GM21423 (cell line): ENCODE measurements around the gene AHNAK.
"Not testable (repeated sequence)": the region's sequence is repeated elsewhere in the genome, so short reads cannot be mapped to it uniquely, and the experiment has no call there.

ENCODE experiments used
- ATAC-seq: cut with Tn5 transposase; IDR thresholded peaks from one replicate; pipeline ENCODE4 v1.9.1; 2021; ENCODE audit warnings: mild to moderate bottlenecking, moderate library complexity; ENCODE audit not compliant: unreplicated experiment

The AHNAK gene

DNA sequence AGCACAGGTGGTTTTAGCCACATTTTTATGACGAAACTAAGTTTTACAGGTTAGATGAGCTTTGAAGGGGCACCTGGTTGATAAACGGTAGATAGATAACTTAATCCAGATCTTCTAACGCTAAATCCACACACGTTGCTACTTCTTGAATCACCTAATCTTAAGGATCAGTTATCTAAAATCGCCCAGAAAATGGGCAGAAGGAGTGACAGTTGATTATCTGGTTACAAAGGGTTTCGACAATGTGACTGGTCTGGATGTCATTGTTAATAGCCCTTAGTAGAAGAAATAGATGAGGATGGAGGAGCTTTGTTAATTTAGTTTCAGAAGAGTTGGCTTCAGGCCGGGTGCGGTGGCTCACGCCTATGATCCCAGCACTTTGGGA is 84.1 kb downstream of the AHNAK start:
- ATAC-seq: no peak

DNA sequence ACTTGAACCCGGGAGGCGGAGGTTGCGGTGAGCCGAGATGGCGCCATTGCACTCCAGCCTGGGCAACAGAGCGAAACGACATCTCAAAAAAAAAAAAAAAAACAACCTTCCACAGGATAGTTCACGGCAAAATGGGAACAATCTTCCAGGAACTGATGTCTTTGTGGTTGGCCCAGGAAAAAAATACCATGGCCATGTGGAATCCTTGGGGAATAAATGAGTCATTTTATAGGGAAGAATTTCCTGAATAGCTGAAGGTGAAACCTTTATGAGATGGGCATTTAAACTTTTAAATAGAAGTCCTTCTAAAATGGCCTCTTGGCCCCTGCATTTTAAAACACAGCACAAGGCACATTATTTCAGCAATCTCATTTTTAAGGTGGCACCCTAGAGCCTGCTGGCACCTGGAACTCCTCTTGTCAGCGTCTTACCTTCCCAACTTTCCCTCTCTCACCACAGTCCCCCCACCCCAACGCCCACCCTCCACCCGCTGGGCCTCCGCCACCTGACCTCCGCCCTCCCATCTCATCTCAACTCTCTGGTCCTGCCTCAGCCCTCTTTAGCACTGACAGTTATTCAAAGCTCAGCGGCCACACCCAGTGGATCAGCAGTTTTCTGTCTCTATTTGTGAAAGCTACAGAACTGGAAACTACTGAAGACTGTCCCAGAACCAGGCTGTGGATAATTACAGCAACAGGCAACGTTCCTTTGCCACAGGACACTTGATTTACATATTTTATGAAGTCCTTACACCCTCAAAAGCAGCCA is 84.7 kb downstream of the AHNAK start:
- ATAC-seq: no peak

DNA sequence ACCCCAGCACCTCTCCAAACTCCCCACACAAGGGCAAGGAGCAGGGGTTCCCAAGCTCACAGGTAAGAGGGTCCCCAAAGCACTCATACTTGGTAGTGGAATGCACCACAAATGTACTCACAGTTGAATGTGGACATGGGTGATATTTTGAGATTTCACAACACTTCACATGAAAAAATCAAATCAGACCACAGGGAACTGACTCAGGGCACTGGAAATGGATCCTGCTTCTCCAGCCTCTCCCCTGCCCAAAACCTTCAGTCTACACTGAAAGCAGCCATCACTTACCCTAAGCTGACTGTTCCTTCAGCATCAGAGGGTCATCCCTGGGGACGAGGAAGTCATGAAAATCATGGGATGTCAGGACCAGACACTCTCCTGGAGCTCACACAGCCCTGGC is 87.5 kb downstream of the AHNAK start:
- ATAC-seq: no peak

DNA sequence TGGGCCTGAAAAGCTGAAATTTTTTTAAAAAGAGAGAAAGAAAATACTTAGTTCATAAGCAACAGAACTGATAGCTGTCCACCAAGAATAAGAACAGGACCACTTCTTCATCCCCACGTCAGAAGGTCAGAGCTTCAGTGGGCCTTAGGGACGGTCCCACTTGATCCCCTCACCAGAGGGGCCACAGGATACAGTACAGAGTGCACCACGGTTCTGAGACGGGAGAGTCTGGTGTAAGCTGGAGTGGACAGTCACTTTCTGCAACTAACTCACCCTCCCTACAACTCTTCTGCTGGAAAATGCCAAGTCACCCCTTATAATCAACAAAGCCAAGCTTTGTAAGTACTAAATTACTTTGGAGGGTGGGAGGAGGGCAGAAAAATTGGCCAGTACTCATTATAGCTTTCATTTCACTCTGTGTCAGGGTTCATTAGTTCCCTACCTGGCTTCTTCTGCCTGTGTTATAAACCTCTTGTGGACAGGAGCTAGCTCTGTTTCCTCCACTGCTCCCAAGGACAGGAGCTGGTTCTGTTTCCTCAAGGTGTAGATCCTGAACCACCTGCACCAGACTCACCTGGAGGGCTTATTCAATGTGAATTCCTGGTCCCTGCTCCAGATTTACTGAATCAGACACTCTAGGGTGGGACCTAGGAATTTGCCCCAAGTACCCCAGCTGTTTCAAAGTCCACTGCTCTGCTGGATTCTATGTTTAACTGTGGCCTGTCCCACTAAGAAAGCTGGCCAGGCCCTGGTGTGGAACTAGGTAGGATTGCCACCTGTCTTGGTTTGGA is 88.2 kb downstream of the AHNAK start:
- ATAC-seq: no peak

DNA sequence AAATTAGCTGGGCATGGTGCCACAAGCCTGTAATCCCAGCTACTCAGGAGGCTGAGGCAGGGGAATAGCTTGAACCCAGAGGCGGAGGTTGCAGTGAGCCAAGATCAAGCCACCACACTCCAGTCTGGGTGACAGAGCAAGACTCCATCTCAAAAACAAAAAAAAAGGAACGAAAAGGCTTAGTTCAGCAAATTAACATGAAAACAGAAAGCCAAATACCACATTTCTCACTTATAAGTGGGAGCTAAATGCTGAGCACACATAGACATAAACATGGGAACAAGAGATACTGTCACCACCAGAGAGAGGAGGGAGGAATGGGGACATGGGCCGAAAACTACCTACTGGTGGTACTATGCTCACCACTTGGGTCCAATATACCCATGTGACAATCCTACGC is 89.1 kb downstream of the AHNAK start:
- no peak for ATAC-seq

DNA sequence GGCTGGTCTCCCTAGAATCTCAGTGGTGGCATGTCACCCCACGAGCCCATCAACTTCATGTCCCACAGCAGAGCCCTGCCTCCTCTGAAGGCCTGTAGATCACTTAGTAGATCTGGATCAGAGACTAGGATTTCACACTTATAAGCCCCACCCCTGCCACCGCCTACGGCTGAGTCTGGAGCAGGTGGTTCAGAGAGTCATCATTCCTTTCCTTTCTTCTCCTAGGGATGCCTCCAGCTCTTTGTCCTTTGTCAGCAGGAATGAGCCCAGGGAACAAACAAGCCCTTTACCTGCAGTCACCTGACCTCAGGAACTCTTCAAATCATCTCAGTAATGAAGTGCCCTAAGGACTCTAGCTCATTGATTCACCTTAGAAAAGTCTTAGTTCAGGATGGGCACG is 90.0 kb downstream of the AHNAK start:
- no peak for ATAC-seq

DNA sequence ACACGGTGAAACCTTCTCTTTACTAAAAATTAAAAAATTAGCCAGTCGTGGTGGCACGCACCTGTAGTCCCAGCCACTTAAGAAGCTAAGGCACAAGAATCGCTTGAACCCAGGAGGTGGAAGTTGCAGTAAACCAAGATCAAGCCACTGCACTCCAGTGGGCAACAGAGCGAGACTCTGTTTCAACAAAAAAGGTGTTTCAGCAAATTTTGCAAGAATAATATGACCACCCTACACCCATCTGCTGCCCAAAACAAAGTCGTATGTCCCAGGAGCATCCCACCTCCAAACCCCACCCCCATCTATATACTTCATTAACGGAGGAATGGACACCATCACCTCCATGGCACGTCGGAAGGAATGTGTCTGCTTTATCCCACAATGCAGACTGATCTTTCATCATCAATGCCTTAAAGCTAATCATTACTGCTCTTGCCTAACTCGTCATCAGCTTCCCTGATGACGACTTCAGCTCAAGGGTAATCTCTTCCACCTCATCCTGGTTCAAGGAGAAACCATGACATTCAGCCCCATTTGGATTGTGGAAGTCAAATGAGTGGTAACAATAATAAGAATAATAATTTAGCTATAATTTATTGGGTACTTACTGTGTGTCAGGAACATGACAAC is 93.7 kb downstream of the AHNAK start:
- ATAC-seq: no peak

DNA sequence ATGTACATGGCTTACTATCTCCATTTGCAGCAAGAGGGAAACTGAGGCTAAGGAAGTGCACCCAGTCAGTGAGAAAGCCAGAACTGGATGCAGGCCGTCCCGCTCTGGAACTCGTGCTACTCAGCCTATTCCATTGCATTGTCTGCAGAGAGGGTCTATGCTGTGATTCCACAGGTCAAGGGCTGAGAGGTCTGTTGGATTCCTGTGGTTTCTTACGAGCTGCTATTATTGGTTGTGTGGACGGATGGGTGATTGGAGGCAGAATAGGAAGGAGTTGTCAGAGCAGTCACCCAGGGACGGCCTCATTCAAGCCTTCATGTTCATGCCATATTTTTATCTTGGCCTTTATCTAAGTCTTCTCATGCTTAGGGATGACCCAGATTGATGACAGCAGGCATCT is 94.3 kb downstream of the AHNAK start:
- ATAC-seq: no peak

DNA sequence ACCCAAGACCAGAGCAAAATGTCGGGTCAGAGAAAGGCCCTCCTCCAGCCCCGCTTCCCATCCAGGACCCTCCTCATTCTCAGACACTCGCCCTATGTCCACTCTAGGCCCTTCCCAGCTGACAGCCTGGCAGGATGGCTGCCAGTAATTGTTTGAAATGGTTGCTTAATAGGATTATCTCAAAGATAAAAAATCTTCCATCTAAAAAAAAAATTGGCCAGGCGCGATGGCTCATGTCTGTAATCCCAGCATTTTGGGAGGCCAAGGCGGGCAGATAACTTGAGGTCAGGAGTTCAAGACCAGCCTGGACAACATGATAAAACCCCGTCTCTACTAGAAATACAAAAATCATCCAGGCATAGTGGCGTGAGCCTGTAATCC is 95.4 kb downstream of the AHNAK start:
- ATAC-seq: no peak

DNA sequence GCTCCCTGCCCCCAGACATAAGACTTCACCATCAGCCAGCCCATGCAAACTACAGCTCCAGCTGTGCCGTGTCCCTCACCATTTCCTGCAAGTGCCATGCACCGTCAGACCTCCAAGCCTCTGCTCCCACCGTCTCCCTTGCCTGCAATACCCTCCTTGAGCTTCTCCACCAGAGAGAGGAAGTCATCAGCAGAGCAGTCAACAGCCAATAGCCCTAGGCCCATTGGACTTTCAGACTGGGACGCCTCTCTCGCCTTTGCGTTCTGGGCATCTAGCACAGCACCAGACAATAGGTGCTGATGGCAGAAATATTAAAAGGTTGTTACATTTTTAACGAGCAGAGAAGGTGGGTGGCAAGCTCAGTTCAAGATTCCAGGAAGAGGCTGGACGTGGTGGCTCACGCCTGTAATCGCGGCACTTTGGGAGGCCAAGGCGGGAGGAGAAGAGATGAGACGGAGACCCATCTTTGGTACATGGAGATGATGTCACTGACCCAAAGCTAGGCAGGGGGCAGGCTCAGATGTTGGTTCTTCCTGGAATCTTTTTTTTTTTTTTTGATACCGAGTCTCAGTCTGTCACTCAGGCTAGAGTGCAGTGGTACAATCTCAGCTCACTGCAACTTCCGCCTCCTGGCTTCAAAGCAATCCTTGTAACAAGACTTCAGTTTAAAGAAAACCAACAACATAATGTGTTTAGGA is 95.9 kb downstream of the AHNAK start:
- ATAC-seq: no peak

DNA sequence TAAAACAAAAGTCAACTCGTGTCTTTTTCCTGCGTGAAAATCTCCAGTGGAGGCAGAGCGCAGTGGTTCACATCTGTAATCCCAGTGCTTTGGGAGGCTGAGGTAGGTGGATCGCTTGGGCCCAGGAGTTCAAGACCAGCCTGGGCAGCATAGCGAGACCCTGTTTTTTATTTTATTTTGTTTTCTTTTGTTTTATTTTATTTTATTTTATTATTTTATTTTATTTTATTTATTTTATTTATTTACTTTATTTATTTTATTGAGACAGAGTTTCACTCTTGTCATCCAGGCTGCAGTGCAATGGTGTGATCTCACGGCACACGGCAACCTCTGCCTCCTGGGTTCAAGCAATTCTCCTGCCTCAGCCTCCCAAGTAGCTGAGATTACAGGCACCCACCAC is 96.7 kb downstream of the AHNAK start:
- not testable (repeated sequence) for ATAC-seq

DNA sequence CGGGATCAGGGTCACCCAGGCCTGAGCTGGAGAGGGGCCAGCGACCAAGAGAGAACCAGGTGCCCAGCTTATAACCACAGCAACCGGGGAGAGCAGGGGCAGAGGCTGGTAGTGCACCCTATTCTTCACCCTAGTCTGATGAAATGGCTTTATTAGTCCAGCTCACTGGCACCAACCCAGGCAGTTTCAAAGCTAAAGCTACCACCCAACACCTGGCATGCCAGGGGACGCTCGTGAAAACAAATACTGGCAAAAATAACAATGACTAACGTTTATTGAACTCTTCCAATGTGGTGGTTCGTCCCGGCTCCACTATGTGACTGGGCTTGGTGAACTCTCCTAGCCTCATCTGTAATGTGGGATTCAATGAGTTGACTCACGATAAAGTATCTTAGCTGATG is 97.2 kb downstream of the AHNAK start:
- no peak for ATAC-seq

DNA sequence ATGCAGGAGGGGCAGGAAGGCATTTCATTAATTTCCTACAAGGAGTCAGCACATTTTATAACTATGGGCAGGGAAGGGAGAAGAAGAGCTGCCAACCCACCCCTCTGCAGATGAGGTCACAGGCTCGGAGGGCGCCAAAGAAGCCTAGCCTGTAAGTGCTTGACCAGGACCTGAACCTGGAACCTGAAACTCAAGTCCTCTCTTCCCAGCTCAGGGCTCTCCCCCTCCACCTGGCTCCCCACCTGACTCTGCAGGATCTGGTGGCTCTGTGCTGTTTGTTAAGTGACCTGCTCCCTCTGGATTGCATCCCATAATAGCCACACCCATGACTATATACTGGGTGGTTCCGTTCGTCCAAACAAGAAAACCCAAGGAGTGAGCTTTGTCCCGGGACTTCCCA is 100.5 kb downstream of the AHNAK start:
- no peak for ATAC-seq

DNA sequence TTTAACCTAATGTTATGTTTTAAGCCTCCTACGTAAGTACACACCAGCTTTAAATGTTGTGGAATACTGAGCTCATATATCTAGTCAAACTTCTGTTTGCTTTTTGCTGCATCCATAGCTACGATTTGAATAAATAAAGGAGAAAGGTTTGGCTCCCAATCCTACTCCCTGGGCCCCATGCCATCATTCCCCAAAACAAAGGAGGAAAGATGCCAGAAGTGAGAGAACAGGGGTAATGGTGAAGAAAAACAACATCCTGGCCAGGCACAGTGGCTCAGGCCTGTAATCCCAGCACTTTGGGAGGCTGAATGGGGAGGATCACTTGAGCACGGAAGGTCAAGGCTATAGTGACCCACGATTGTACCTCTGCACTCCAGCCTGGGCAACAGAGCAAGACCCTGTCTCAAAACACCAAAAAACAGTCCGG is 101.3 kb downstream of the AHNAK start:
- ATAC-seq: no peak

DNA sequence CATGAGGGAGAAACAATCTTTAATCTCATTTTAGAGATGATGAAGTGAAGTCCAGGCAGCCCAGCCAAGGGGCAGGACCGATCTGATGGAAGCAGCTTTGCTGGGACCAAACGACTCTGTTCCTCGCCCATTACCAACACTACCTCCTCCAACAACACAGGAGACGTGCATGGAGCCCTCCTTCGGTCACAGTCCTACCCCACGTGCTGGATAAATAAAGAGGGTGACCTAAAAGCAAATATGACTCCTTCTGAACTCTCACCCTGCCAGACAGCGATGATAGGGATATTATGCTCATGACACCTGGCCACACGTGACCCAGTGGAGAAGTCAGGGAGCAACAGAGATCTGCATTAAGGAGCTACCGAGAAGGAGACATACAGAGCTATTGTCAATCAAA is 101.8 kb downstream of the AHNAK start:
- ATAC-seq: no peak

DNA sequence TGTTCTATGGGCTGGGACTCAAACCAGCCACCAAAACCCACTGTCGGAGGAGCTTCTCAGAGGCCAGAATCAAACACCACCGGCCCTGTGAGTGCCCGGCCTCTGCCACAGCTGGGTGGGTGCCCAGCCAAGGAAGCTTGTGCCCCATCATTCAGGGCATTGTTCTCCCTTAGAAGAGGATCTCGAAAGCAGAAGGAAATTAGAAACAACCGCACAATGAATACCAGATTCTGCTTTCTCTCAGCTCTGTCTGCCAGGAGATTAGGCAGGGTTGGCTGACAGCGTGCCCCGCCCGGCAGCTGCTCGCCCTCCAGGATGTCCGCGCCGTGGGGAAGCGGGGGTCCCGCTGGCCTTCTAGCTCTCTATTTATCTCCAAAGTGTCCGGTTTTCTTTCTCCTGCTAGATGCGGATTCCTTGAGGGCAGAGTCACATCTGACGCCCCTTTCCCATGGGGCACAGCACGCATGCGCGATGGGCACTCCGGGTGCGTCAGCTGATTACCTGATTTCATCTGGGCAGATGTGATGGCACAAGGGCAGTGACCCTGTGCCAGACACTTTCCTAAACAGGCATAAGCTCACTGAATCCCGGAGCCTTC is 102.3 kb downstream of the AHNAK start:
- ATAC-seq: no peak

DNA sequence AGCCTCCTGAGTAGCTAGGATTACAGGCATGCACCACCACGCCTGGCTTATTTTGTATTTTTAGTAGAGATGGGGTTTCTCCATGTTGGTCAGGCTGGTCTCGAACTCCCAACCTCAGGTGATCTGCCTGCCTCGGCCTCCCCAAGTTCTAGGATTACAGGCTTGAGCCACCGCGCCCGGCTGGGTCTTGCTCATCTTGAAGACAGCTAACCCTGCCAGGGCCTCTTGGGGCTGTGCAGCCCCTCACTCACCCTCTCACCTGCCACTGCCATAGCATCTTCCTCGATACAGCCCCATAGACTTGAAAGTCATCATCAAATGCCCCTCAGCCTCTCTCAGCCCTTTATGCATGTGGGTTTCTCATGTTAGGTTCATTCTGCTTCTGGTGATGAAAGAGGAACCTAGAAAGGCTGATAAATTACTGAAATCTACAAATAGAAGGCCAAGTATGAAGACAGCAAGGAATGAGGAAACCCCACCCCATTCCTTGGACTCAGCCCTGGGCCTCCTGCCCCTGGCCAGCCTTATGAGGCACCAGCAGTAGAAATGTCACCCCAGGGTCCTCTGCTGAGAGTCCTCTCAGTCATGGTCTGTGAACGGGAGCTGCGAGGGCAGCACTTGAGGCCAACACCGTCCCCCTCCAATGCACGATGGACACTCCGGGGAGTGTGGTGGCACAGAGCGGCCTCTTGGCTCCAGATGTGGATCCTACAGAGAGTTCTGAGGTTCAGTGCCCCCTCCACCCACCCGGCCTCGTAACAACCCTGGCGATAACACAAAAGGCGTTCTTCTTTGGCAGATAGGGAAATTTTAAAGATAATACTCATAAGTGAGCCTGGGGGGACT is 103.0 kb downstream of the AHNAK start:
- no peak for ATAC-seq

DNA sequence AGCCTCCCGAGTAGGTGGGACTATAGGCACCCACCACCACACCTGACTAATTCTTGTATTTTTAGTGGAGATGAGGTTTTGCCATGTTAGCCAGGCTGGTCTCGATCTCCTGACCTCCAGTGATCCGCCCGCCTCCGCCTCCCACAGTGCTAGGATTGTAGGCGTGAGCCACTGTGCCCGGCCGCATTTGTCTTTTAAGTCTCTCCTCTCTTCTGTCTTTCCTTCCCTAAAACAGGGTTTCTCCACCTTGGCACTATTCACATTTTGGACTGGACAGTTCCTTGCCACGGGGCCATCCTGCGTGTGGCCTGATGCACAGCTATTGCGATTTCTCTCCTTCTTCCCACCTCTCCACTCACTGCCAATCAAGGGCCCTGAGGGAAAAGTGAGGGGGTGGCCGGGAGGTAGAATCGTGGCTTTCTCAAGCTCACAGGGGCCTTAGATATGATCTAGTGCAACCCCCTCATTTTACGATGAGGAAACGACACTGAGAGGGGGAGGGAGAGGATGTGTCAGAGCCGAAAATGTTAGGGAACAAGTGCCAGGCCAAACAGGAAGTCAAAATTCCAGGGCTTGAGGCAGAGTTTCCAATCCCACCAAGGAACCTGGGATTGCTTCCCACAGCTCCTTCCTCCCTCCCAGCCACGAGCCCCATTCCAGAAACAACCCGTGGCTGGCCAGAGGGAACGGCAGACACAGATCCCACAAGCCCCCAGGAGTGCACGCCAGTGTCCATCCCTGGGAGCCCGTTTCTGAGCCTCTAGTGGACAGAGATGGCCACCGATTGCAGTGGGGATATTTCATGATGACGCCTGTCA is 106.6 kb downstream of the AHNAK start:
- ATAC-seq: no peak

DNA sequence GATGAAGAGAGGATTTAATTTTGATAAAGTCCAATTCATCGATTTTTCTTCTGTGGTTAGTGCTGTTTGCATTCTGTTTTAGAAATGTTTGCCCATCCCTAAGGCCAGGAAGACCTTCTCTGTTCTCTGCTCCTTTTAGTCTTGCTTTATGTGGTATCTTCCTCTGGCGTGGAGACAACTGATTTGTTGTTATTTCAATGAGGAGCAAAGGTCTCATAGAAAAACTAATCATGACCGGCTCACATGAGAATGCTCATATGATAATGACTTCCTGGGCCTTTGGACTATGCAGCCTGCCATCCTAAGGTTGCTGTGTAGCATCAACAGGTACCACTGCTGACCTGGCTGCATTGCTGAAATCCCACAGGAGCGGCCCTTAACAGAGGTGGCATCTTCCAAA is 108.0 kb downstream of the AHNAK start:
- ATAC-seq: no peak
